GM12872 (cell line): ENCODE measurements around the gene NHLRC4.

Source experiments
- TF ChIP-seq, protein P1 (sequence below): IDR thresholded peaks from 3 replicates; pipeline ENCODE4 v1.5.1; 2011; ENCODE audit warnings: low read depth, mild to moderate bottlenecking, low read length, moderate library complexity; ENCODE audit not compliant: insufficient read depth

Gene NHLRC4

GRCh38 chr16:576823-577201, 10.0 kb downstream of the NHLRC4 start:
- TF ChIP-seq, protein P1, sequence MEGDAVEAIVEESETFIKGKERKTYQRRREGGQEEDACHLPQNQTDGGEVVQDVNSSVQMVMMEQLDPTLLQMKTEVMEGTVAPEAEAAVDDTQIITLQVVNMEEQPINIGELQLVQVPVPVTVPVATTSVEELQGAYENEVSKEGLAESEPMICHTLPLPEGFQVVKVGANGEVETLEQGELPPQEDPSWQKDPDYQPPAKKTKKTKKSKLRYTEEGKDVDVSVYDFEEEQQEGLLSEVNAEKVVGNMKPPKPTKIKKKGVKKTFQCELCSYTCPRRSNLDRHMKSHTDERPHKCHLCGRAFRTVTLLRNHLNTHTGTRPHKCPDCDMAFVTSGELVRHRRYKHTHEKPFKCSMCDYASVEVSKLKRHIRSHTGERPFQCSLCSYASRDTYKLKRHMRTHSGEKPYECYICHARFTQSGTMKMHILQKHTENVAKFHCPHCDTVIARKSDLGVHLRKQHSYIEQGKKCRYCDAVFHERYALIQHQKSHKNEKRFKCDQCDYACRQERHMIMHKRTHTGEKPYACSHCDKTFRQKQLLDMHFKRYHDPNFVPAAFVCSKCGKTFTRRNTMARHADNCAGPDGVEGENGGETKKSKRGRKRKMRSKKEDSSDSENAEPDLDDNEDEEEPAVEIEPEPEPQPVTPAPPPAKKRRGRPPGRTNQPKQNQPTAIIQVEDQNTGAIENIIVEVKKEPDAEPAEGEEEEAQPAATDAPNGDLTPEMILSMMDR = no peak

GRCh38 chr16:577796-578195, 11.0 kb downstream of the NHLRC4 start:
- TF ChIP-seq, protein P1 = no peak

- TF ChIP-seq, protein P1 = no peak
These were observed 11.5 kb downstream of the NHLRC4 start for GRCh38 chr16:578232-578869.

DNA sequence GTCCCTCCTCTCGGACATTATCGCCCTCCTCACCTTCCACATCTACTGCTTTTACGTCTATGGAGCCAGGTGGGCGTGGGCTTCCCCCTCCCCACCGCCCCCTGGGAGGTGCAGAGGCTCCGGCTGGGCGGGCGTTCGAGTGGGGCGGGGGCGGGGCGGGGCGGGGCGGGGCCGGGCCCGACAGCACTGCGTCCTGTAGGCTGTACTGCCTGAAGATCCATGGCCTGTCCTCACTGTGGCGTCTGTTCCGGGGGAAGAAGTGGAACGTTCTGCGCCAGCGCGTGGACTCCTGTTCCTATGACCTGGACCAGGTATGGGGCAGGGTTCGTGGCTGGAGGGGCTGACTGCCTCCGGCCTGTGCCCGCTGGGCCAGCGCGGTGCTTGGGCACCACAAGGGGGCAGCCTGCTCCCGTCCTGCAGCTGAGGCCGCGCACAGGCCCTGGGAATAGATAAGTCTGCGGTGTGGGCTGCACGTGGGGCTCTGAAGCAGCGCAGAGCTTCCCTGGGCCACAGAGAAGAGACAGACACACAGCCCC, 12.1 kb downstream of the NHLRC4 start:
- TF ChIP-seq, protein P1 = peak; percentile 91

DNA sequence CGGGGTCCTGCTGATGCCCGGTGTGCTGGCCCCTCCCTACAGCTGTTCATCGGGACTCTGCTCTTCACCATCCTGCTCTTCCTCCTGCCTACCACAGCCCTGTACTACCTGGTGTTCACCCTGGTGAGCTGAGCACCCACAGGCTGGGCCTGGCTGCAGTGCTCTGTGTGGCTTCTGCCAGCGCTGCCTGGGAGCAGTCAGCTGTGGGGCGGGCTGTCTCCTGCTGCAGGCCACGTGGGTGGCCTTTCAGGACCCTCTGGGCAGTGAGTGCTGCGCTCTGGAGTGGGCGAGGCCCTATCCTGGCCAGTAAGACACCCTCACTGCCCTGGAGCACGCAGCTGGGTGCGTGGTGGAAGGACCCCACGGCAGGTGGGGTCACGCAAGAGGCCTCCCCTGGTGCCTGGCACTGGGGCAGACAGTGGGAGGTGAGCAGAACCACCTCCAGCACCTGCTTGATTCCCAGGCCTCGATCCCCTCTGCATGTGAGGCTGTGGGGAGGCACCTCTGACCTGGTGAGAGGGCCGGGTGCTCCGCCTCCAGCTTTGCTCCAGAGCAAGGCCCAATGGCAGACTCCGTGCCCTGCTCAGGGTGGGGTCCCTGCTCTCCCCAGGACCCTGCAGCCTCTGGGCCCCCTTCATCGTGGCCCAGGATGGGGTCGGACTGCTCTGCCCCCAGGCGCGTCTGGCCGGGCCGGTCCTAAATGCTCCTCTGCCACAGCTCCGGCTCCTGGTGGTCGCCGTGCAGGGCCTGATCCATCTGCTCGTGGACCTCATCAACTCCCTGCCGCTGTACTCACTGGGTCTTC, 13.5 kb downstream of the NHLRC4 start:
- TF ChIP-seq, protein P1 = no peak

- TF ChIP-seq, protein P1 = no peak
These were observed 14.2 kb downstream of the NHLRC4 start for GRCh38 chr16:580946-581498.

- TF ChIP-seq, protein P1 = no peak
These were observed 15.4 kb downstream of the NHLRC4 start for GRCh38 chr16:582218-582613.
